ENCODE data around the gene RPA4.
"Not testable (repeated sequence)": the region's sequence is repeated elsewhere in the genome, so short reads cannot be mapped to it uniquely, and the experiment has no call there.

Gene RPA4

GRCh38 chrX:96843566-96843965 is 40.1 kb upstream of the RPA4 start:
- H3K4me3 ChIP-seq (replicated peaks; ENCODE audit: low read depth, low read length) = no peak overlapping the region
- DNase-seq (ENCODE audit: extremely low read depth, low read depth) = no peak
- TF ChIP-seq CTCF (IDR thresholded peaks at IDR 0.05; ENCODE audit: low read depth, low read length, missing control alignments) = no peak

GRCh38 chrX:96846841-96847240 is 36.9 kb upstream of the RPA4 start:
- H3K4me3 ChIP-seq (replicated peaks; ENCODE audit: low read depth, low read length) = no peak overlapping the region
- no peak for TF ChIP-seq CTCF (IDR thresholded peaks at IDR 0.05; ENCODE audit: low read depth, low read length, missing control alignments)
- no peak for DNase-seq (ENCODE audit: extremely low read depth, low read depth)

- H3K4me3 ChIP-seq (replicated peaks; ENCODE audit: low read depth, low read length); DNase-seq (ENCODE audit: extremely low read depth, low read depth): not testable (repeated sequence)
These were observed 24.3 kb upstream of the RPA4 start for GRCh38 chrX:96859422-96859821.

- TF ChIP-seq CTCF (IDR thresholded peaks at IDR 0.05; ENCODE audit: low read depth, low read length, missing control alignments) = no peak
- DNase-seq (ENCODE audit: extremely low read depth, low read depth) = no peak
- H3K4me3 ChIP-seq (replicated peaks; ENCODE audit: low read depth, low read length) = no peak overlapping the region
These were observed 22.5 kb upstream of the RPA4 start for GRCh38 chrX:96861218-96861617.

GRCh38 chrX:96861661-96862060 is 22.0 kb upstream of the RPA4 start:
- no peak for DNase-seq (ENCODE audit: extremely low read depth, low read depth)
- TF ChIP-seq CTCF (IDR thresholded peaks at IDR 0.05; ENCODE audit: low read depth, low read length, missing control alignments) = no peak
- H3K4me3 ChIP-seq (replicated peaks; ENCODE audit: low read depth, low read length) = no peak overlapping the region

GRCh38 chrX:96884027-96884426 is 319 bp downstream of the RPA4 start:
- no peak for TF ChIP-seq CTCF (IDR thresholded peaks at IDR 0.05; ENCODE audit: low read depth, low read length, missing control alignments)
- no peak overlapping the region for H3K4me3 ChIP-seq (replicated peaks; ENCODE audit: low read depth, low read length)
- DNase-seq (ENCODE audit: extremely low read depth, low read depth) = no peak

GRCh38 chrX:96889726-96890125 is 6.0 kb downstream of the RPA4 start:
- no peak overlapping the region for H3K4me3 ChIP-seq (replicated peaks; ENCODE audit: low read depth, low read length)
- no peak for TF ChIP-seq CTCF (IDR thresholded peaks at IDR 0.05; ENCODE audit: low read depth, low read length, missing control alignments)
- DNase-seq (ENCODE audit: extremely low read depth, low read depth) = no peak
